Suppressor macrophage treated with lipopolysaccharide for 4 hours (primary cell): Measurements from ENCODE around the gene GIGYF2.
"Not testable (repeated sequence)": the region's sequence is repeated elsewhere in the genome, so short reads cannot be mapped to it uniquely, and the experiment has no call there.

ENCODE experiments used
- DNase-seq: peaks from one replicate; pipeline ENCODE4 v3.0.0-alpha.2; 2020

The GIGYF2 gene

DNA sequence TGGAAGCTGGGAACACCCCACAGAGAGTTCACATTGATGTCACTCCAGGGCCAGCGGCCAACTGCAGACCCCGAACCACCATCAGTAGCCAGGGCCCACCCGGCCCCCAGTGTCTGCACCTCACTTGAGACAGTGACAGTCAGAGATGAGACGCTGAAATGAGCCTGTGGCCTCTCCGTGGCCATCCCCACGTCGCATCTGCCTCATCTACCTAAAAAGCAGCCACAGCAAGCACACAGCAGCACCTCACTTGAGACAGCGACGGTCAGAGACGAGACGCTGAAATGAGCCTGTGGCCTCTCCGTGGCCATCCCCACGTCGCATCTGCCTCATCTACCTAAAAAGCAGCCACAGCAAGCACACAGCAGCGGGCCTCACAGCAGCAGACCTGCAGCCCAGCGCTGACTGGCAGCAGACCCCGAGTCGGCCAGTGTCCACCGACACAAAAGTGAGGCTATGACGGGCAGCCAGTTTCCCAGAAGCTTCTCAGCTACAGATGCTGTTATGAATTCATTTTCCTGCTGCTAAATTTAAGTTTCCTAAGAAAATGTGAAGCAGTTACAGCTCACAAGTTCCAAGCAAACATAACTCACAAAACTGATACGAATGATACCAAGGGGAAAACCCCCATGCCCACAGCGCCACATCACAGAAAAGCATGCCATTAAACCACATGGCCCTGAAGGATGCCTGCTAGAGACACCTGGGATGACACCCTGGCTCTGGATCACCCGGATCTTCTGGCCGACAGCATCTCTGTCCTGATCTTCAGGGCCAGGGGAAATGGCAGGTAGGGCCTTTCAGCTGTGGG, 200.7 kb downstream of the GIGYF2 start:
- no peak for DNase-seq

DNA sequence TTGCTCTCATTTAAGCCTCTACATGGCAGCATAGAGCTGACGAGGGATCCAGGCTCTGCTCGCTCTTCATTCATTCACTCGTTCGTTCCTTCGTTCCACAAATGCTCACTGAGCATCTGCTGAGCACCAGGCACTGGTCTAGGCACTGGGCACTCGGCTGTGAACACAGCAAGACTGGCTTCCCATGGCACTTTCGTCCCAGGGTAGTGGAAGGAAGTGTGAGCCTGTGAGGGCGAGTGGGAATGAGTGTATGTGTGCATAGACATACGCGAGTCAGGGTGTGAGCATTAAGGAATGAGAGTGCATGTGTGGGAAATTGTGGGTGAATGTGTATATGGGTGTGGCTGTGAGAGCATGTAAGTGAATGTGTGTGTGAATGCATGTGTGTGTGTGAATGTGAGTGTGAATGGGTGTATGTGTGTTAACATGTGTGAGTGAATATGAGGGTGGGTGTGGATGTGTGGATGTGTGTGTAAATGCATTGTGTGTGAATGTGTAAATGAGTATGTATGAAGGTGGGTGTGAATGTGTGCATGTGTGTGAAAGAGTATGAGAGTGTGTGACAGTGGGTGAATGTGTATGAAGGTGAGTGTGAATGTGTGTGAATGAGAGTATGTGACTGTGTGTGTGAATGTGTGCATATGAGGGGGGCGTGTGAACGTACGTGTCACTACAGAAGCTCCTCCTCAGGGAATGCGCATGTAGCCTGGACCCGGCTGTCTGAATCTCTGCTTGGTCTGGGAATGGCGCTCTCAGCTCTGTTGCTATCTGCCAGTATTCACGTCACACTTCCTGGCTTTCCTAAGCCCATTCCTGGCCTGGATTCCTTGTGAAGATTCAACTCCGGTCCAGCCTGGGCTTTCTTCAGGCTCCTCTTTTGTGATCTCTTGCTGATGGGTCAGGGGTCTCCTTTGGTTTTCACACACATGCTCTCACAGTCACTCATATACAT, 201.7 kb downstream of the GIGYF2 start:
- DNase-seq, result no peak

DNA sequence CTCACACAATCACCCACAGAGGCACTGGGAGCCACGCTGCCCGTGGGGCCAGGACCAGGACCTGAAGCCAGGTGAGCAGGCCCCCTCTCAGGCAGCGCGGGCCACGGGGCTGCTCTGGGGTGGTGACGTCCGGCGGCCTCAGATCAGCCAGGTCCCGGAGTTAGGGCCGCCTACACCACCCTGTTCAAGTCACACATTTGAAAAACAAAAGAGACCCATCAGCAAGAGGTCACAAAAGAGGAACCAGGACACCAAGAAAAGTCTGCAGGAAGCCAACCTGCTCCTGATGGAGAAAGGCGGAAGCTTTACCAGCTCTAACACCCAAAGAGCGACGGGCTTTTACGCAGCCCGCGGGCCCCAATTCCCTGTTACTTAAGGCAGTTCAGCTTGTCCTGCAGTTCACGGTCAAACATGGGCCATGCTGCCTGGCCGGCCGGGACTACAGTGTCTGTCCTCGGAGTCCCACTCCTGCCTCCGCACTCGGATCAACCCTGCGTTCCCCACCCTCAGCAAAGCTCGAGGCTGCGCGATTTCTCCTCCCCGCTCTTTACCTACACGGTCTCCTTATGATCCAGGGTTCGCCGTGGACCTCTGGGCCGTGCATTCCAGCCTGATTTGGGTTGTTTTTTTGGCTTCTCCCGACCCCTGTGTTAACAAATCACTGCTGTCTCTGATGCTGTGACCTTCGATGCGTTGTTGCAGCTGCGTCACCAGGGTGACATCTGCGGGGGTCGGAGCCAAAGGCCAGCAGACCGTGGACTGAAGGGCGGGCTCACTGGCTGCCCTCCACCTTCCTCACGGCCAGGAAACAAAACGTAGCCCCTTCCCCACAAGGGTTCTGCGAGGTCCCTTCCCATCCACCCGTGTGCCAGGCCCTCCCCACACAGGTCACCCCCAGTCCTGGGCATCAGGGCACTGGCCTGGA, 203.9 kb downstream of the GIGYF2 start:
- peak; percentile 28 for DNase-seq

DNA sequence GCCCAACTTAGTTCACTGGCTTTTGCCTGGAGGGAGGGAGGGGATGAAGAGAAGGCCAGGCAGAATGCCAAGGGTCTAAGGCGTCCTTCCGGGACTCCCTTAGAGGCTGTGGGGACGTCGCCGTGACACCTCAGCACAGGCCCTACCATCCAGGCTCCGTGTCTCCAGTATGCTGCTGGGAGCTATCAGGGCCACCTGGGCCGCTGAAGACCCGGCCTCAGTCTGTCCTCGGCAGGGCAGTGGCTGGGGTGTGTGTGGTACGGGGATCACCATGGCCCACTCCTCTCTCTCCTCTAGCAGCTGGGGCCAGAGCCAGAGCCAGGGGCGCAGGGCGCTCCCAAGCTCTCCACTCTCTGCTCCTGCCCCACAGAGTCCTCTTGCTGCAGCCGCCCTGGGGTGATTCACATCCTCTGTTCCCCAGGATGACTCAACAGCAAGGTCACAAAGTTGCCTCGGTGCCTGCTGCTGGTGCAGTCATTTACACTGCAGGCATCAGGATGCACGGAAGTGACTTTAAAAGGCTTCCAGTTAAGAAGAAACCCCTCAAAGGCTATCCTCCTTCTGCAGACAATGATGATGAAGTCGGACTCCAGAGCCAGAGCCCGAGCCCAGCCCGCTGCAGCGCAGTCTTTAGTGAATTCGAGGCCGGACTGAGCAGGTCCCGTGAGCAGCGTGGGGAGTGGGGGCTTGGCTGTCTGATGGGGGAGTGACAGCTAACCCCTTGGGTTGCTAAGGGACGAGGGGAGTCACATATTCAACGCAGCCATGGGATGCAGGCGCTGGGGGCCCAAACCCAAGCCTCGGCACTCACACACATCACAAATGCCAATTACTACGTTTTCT, 204.8 kb downstream of the GIGYF2 start:
- peak; percentile 79 for DNase-seq

DNA sequence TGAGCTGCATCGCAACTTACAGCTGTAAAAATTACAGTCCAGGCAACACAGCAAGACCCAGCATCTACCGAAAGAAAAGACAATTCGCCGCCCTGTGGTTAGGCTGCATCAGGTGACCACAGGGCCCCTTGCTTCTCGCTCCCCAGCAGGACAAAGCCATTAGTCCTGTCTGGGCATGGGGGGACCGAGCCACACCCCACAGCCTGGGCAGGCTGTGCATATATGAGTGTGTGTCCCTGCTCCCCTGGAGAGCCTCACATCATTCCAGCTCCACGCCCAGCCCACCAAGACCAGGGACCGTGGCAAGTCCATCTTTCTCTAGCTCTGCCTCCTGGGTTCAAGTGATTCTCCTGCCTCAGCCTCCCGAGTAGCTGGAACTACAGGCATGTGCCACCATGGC, 206.9 kb downstream of the GIGYF2 start:
- DNase-seq, result no peak

DNA sequence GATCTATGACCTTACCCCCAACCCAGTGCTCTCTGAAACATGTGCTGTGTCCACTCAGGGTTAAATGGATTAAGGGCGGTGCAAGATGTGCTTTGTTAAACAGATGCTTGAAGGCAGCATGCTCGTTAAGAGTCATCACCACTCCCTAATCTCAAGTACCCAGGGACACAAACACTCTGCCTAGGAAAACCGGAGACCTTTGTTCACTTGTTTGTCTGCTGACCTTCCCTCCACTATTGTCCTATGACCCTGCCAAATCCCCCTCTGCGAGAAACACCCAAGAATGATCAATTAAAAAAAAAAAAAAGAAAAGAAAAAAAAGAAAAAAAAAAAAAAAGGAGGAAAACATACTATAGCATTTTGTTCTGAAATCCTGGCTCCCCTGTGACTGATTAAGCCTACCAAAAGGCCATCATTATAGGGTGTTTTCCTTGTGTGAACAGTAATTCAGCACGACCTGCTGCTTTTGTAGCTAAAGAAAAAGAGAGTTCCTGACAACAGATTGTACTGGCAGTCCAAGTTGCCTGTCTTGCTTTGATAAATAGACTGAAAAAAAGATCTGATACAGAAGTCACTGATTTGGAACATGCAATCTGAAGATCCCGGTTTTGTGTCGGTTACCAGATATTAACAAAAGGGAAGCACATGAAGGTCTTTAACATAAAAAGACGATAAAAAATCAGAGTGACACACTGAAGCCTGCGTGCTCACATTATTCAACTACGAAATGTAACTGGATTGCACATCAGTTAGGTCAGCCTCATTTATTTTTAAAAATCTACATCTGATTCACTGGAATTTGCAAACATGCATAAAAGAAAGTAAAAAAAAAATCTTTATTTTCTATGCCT, 210.0 kb downstream of the GIGYF2 start:
- not testable (repeated sequence) for DNase-seq

DNA sequence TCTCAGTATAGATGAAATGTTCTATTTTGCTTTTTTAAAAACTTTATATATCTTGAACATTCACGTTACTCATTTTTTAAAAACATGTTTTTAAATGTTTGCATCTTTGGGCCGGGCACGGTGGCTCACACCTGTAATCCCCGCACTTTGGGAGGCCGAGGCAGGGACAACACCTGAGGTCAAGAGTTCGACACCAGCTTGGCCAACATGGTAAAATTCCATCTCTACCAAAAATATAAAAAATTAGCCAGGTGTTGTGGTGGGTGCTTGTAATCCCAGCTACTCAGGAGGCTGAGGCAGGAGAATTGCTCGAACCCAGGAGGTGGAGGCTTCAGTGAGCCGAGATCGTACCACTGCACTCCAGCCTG, 210.6 kb downstream of the GIGYF2 start:
- not testable (repeated sequence) for DNase-seq

DNA sequence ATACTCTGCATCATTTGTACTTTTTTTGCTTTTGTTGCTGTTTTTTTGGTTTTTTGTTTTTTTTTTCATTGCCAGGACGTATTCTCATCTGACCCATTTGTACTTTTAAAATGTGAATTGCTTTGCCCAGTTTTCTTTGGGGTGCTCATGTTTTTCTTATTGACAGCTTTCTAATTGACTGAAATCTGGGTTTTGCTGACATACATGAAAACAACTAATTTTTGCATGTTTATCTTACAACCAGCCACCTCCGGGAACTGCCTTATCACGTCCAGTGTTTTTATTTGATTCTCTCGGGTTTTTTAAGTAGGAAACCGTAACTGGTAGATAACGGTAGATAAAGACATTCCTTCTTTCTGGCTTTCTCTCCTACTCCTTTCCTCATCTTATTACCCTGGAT, 211.6 kb downstream of the GIGYF2 start:
- no peak for DNase-seq
